AG08395 (cell line): Measurements from ENCODE around the gene ZNF470.
A peak's percentile ranks its signal among the peaks of the same experiment; 100 is the strongest.

Source experiments
- DNase-seq: peaks from one replicate; pipeline ENCODE4 v3.0.0; 2012; ENCODE audit warnings: mixed read lengths, low spot score

ZNF470 gene

DNA sequence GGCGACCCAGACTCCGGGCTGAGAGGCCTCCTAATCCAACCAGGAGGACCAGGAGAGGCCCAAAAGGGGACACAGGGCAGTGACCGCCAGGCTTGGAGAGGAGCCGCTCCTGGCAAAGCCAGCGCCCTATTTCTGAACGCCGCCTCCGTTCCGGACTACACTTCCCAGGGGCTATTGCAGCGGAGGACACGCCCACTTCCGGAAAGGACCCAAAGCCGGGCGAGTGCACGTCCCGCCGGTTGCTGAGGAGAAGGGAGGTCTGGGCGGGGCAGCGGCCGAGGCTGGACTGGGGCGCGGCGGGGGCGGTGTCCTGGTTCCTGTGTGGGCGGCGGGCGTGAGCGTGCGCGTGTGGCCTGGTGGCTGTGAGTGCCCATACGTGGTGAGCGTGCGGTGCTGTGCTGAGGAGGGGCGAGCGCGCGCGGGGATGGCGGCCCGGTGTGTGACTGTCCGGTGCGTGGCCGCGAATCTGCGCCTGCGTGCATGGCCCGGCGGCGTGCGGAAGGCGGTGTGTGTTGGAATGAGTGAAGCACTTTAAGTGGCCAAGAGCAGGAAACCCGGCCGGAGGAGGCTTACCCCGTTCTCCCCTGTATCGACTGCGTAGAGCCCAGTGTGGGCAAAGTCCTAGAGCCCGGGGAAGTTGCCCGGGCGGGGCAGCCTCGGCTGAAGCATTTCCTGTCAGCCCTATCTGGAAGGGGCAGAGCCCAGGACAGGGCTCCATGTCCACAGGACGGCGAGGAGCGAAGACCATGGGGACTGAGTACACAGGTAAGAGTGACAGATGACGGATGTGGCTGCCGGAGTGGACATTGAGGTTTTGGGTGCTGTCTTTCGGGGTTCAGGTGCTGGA lies at the start of gene ZNF470:
ZNF470 (plus strand) TSS at position 195 of the 847 bp plus-strand sequence. CDS start 2,844 bp downstream, outside the sequence.
- peak; percentile 96 for DNase-seq

DNA sequence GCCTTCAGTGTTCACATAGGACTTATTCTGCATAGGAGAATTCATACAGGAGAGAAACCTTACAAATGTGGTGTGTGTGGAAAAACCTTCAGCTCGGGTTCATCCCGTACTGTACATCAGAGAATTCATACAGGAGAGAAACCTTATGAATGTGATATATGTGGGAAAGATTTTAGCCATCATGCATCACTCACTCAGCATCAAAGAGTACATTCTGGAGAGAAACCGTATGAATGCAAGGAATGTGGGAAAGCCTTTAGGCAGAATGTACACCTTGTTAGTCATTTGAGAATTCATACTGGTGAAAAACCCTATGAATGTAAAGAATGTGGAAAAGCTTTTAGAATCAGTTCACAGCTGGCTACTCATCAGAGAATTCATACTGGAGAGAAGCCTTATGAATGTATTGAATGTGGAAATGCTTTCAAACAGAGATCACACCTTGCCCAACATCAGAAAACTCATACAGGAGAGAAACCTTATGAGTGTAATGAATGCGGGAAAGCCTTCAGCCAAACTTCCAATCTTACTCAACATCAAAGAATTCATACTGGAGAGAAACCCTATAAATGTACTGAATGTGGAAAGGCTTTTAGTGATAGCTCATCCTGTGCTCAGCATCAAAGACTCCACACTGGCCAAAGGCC lies 41.9 kb upstream of the ZNF470 start:
- DNase-seq = no peak

DNA sequence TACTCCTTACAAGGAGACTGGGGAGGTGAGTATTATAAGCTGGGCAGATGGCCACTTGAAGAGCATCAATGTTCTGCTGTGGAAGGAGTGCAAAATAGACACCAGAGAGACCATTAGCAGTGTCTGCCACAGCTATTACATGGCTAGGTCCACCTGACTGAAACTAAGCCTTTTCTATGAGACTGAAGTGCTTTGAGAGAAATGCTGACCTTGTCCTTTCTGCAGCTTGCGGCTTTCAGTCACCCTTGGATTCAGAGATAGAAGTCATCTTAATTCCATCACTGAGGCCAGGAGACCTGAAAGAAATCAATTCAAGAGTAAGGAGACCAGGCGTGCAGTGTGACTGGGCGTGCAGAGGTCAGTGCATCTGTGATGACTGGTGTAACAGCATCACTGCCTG lies 29.8 kb upstream of the ZNF470 start:
- DNase-seq = no peak

DNA sequence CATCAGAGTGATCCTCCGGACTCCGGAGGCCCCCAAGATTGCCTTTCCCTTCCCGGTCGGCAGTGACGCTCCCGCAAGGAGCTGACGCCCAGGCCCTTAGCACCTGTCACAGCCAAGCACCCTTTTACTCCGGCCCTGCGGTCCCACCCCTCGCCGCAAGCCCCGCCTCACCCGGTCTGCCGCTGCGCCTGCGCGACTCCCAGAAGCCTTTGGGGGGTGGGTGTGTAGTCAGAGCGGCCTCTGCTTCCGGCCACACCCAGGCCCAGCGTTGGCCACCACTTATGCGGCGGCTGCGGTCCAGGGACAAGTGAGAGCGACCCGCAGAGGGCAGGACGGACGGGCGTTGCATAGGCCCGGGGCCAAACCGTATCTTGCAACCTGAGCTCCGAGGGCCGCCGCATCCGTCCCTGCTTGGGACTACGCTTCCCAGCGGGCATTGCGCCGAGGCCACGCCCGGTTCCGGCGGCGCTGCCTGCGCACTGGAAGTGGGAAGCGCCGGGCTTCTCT lies 29.0 kb upstream of the ZNF470 start:
- DNase-seq = peak; percentile 98

DNA sequence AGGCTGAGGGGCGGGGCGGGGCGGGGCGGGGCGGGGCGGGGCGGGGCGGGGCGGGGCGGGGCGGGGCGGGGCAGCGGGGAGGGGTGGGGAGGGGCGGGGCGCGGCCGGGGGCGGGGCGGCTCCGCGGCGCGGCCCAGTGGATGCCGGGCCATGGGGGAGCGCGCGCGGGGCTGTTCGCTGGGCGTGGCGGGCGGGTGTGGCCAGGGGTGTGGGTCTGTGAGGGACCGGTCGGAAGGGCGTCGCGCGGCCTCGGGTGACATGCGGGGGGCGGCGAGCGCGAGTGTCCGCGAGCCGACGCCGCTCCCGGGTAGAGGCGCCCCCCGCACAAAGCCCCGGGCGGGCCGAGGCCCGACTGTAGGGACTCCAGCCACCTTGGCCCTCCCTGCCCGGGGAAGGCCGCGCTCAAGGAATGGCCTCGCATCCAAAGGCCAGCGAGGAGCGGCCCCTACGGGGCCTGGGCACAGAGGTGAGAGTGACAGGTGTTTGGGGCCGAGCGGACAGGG lies 28.5 kb upstream of the ZNF470 start, which contains the start of gene ZFP28:
ZFP28 (plus strand) TSS at position 188 of the 503 bp plus-strand sequence; CDS start at position 259, 71 bp downstream.
- DNase-seq = peak; percentile 94

DNA sequence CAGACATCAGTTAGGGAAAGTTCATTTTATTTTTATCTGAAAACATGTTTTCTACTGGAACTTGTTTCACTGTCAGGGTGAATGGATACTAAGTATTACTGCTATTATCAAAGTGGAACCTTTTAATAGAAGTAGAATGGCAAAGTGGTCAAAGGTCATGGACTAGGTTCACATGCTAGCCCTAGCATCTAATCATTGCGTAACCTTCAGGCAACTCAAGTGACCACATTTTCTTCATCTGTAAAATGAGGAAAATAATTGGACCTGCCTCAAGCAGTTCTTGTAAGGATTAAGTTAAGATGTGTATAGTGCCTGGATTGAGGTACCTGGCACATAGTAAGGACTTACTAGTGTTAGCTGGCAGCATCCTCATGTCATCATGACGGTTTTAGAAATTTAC lies 23.5 kb upstream of the ZNF470 start:
- no peak for DNase-seq

DNA sequence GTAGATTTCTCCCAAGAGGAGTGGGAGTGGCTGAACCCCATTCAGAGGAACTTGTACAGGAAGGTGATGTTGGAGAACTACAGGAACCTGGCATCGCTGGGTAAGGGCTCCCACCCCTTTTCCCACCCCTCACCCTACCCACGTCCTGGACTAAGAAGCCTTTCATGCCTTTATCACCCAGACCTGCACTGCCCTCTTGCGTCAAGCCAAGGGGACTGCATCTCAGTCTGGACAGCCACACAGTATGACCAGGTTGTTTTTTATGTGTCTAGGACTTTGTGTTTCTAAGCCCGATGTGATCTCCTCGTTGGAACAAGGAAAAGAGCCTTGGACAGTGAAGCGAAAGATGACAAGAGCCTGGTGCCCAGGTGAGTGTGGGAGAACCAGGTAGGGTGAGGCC lies 19.7 kb upstream of the ZNF470 start:
- DNase-seq = no peak

DNA sequence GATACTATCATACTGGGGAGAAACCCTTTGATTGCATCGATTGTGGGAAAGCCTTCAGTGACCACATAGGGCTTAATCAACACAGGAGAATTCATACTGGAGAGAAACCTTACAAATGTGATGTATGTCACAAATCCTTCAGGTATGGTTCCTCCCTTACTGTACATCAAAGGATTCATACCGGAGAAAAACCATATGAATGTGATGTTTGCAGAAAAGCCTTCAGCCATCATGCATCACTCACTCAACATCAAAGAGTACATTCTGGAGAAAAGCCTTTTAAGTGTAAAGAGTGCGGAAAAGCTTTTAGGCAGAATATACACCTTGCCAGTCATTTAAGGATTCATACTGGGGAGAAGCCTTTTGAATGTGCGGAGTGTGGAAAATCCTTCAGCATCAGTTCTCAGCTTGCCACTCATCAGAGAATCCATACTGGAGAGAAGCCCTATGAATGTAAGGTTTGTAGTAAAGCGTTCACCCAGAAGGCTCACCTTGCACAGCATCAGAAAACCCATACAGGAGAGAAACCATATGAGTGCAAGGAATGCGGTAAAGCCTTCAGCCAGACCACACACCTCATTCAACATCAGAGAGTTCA lies 12.9 kb upstream of the ZNF470 start:
- no peak for DNase-seq

DNA sequence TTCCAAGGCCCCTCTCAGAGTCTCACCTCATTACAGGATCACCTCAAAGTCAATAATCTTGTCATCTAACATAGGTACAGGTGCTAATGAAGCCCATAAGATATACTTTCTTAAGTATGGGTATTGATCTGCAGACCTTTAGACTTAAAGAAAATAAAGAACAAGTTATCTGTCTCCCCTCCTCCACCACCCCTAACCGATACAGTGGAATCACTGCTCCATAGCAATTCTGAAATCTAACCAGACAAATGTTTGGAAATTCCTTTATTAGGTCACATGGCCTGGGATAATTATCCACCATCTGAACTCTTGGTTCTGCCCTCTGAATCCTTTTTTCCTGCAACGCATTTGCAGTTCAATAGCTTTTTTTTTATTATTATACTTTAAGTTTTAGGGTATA lies 4.5 kb upstream of the ZNF470 start:
- DNase-seq = no peak

DNA sequence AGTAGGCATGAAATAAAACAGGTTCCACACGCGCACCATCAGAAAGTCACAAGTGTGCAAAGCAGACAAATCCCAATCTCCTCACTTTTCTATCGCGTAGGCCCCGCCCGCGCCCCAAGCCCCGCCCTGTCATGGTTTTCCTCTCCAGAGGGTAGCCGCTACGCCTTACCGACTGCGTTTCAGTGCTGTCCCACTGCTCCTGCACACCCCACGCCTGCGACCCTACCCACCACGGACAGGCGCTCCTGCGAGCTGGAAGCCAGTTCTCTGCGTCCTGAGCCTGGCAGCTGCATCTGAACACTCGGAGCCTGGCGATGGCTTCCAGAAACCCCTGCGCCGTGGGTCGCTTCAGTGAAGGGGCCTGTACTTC lies 379 bp upstream of the ZNF470 start:
- peak; percentile 46 for DNase-seq

DNA sequence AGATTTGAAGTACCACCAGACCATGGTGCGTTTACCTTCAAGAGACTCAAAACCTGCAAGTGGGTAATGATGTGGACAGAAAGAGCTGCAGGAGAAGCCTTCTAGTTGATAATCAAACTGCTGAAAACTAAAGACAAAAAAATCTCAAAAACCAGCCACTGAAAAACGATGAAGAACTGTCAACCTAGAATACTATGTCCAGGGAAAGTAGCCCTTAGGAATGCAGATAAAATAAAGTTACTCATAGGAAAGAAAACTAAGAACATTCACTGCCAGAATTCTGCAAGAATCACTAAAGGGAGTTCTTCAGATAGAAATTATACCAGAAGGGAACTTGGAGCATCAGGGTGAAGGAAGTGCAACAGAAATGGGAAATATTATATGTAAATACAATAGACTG lies 5.3 kb downstream of the ZNF470 start:
- no peak for DNase-seq

DNA sequence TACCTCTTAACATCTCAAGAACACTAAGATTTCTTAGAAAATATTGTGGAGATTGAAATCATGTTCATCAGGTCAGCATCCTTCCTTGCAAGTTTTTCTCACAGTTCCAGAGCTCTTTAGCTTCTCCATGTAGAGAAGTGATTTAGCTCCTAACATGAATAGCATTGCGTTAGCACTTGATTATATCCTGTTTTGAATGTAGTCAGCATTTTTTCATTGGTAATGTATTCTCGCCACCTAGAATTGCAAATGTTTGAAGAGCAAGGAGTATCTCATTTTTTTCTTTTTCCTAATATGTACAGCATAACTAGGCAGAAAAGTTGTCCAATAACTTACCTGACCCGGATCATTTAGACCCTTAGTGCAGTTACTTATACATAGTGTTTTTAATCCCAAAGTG lies 6.6 kb downstream of the ZNF470 start:
- DNase-seq = no peak

DNA sequence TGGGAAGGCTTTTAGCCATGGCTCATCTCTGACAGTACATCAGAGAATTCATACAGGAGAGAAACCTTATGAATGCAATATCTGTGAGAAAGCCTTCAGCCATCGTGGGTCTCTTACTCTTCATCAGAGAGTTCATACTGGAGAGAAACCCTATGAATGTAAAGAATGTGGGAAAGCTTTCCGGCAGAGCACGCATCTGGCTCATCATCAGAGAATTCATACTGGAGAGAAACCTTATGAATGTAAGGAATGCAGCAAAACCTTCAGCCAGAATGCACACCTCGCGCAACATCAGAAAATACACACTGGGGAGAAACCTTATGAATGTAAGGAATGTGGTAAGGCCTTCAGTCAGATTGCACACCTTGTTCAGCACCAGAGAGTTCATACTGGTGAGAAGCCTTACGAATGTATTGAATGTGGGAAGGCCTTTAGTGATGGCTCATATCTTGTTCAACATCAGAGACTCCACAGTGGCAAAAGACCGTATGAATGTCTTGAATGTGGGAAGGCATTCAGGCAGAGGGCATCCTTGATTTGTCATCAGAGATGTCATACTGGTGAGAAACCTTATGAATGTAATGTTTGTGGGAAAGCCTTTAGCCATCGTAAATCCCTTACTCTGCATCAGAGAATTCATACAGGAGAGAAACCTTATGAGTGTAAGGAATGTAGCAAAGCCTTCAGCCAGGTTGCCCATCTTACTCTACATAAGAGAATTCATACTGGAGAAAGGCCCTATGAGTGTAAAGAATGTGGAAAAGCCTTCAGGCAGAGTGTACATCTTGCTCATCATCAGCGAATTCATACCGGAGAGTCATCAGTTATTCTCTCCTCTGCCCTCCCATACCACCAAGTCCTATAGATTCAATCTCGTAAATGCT lies 10.7 kb downstream of the ZNF470 start:
- DNase-seq = no peak

DNA sequence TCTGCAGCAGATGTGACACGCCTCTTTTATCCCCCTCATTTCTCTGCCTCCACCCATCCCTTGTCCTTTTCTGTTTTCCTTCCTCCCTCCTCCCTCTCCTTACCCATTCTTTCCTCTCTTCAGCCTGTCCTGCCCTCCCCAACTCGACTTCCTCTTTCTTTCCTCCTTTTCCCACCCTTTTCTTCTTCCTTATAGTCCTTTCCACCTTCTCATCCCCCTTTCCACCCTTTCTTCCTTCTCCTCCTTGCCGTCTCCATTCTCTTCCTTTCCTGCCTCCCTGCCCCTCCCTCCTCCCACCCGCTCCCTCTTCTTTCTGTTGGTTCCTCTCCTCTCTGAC lies 27.1 kb downstream of the ZNF470 start:
- DNase-seq = no peak

DNA sequence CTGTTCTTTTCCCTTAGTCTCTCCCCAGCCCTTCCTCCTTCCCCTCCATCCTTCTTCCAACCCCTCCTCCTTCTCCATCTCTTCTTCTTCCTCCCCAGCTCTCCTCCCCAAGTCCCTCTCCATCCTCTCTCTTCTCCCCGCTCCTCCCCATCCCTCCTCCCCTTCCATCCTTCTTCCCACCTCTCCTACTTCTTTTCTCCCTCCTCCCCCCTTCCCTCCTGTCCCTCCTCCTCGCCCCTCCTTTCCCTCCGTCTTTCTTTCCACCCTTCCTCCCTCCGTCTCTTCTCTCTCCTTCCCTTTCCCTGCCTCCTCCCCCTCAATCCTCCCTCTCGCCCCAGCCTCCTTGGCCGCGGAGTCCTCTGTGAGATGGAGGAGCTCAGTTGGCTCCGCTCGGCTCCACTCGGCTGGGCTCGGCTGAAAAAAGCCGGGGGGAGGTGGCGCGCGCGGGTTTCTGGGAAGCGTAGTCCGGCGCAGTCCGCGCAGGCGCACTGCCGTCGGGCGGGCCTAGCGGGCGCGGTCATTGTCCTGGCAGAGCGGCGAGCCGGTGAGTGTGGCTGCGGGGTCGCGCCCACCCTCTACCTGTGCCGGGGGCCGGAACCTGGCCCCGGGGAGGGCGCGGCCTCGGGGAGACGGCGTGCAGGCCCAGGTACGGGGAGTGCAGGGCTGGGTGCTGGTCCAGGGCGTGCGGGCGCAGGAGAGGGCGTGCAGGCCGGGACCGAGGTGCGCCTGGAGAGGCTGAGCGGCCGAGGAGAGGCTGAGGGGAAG lies 27.7 kb downstream of the ZNF470 start, which contains the start of gene ZNF71:
ZNF71 (plus strand) TSS at position 520 of the 765 bp plus-strand sequence. CDS start 6,257 bp downstream, outside the sequence.
- peak; percentile 99 for DNase-seq

DNA sequence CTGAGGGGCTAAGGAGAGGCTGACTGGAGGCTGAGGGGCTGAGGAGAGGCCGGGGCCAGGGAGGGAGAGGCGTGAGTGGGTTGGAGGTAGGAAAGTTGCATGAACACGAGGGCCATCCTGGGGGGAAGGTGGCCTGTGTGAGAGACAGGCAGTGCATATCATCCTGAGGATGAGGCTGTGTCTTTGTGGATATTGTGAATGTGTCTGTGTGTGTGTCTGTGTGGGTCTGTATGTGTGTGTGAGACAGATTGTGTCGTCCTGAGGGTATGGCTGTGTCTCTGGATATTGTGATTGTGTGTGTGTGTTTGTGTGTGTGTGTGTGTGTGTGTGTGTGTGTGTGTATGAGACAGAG lies 28.3 kb downstream of the ZNF470 start:
- DNase-seq = no peak

DNA sequence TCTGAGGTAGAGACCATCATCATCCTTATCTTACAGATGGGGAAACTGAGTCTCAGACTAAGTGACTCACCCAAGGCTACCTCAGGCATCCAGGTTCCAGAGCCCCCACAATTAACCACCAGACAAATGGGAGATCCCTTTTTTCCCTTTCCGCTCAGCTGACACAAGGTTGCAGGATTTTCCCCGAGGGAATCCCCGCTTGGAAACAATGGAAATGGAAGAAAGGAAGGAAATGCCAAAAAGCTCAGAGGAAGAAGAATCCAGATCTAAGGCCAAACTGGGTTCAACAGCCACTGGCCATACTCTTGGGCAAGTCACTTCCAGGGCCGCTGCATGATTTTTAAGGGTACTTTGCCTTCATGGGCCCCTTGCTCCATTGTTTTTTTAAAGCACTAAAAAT lies 29.4 kb downstream of the ZNF470 start:
- no peak for DNase-seq

DNA sequence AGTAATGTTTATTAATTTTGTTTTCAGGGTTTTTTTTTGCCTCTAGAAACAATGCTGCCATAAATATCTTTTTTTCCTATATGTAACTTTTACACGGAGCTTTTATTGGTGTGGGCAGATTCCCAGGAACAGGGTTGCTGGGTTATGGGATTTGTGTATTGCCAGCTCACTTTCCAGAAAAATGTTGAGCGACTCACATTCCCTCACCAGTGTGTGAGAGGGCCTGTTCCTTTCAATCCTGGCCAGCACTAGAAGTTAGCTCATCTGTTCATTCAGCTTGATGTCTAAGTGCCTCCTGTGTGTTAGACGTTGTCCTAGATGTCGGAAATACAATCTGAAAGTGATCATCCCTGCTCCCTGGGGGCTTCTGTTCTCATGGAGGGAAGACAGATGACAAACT lies 30.4 kb downstream of the ZNF470 start:
- DNase-seq = no peak

DNA sequence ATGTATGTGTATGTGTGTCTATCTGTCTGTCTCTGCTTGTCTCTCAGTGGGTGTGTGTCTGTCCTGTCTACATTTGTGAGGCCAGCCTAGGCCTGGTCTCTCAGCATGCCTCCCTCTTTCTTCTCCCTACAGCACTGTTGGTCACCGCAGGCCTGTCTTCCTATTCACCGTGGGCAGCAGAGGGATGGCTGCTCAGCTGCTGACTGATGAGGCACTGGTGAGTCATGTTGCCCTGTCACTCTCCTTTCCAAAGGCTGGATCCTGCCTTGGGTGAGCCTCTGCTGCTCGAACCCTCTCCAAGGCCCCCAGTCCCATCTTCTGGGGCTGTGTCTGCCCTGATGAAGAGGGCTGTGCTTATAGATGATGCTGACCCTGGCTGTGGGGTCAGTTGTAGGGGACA lies 34.1 kb downstream of the ZNF470 start:
- no peak for DNase-seq

DNA sequence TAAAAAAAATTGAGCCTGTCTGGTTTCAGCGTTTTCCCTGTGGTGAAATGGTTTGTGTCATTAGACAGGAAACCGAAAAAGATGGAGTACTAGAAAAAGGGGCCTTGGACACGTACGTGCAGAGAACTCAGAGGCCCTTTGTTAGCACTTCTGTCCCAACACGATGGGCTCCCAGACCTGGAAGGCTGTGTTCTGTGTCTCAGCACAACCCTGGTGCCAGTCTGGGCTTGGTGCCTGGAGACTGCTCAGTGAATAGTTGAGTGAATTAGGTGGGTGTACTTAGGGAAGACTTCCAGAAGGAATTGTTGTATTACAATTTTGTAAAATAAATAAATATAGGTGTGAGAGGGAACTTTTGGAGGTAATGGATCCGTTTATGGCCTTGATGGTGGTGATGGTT lies 36.6 kb downstream of the ZNF470 start:
- no peak for DNase-seq
